DOHH2 (cell line): Measurements from ENCODE around the gene MRC2.

Experiments used
- H3F3A ChIP-seq: fragments of 200-600 bp; sonication (generic), shearing (Covaris generic); 2 replicates; pipeline ENCODE4 v1.6.0; 2016; ENCODE audit warnings: antibody characterized with exemption, mild to moderate bottlenecking; ENCODE audit not compliant: control insufficient read depth, insufficient read depth
- H3K27ac ChIP-seq: fragments of 200-600 bp; sonication (generic); 2 replicates; pipeline ENCODE4 v1.5.1; 2014; ENCODE audit warnings: low read depth, mild to moderate bottlenecking, low read length, moderate library complexity
- H3K27me3 ChIP-seq: fragments of 200-600 bp; sonication (generic); 2 replicates; pipeline ENCODE4 v1.6.1; 2014; ENCODE audit warnings: mild to moderate bottlenecking, low read length, mixed read lengths; ENCODE audit not compliant: control insufficient read depth
- H3K36me3 ChIP-seq: fragments of 200-600 bp; sonication (generic); 2 replicates; pipeline ENCODE4 v1.6.1; 2014; ENCODE audit warnings: mild to moderate bottlenecking, low read length, moderate library complexity, mixed read lengths; ENCODE audit not compliant: control insufficient read depth
- H3K4me1 ChIP-seq: fragments of 200-600 bp; sonication (generic); 2 replicates; pipeline ENCODE4 v1.6.1; 2014; ENCODE audit warnings: mild to moderate bottlenecking, low read length, mixed read lengths; ENCODE audit not compliant: control insufficient read depth
- H3K4me2 ChIP-seq: fragments of 200-600 bp; sonication (generic); 2 replicates; pipeline ENCODE4 v1.6.0; 2014; ENCODE audit warnings: mild to moderate bottlenecking, low read length, moderate library complexity
- H3K4me3 ChIP-seq: fragments of 200-600 bp; sonication (generic); 2 replicates; pipeline ENCODE4 v1.5.1; 2014; ENCODE audit warnings: mild to moderate bottlenecking, low read length, mixed read lengths
- H3K79me2 ChIP-seq: fragments of 200-600 bp; sonication (generic); 2 replicates; pipeline ENCODE4 v1.6.1; 2014; ENCODE audit warnings: mild to moderate bottlenecking, low read length, mixed read lengths; ENCODE audit not compliant: control insufficient read depth
- H3K9me2 ChIP-seq: fragments of 200-600 bp; sonication (generic); replicated peaks from 2 replicates; pipeline ENCODE4 v1.6.1; 2014; ENCODE audit warnings: mild to moderate bottlenecking, low read length, mixed read lengths; ENCODE audit not compliant: control insufficient read depth
- H3K9me3 ChIP-seq: fragments of 200-600 bp; sonication (generic); 2 replicates; pipeline ENCODE4 v1.6.1; 2014; ENCODE audit warnings: antibody characterized with exemption, low read length, mixed read lengths; ENCODE audit not compliant: control insufficient read depth, insufficient read depth
- H4K20me1 ChIP-seq: fragments of 200-600 bp; sonication (generic); 2 replicates; pipeline ENCODE4 v1.6.0; 2014; ENCODE audit warnings: low read depth, mild to moderate bottlenecking, antibody characterized with exemption, low read length, moderate library complexity; ENCODE audit not compliant: control insufficient read depth, insufficient read depth
- CTCF ChIP-seq: fragments of 200-600 bp; sonication (generic); IDR thresholded peaks from one replicate; pipeline ENCODE4 v1.5.1; 2014; ENCODE audit warnings: antibody characterized with exemption, mild to moderate bottlenecking, low read depth, low read length; ENCODE audit not compliant: poor library complexity, severe bottlenecking
- EZH2phosphoT487 ChIP-seq: fragments of 200-600 bp; sonication (generic); IDR thresholded peaks from 2 replicates; pipeline ENCODE4 v1.6.1; 2017; ENCODE audit warnings: borderline replicate concordance, mild to moderate bottlenecking, antibody characterized with exemption, low read length, moderate library complexity, mixed read lengths

The MRC2 gene

GRCh38 chr17:62679866-62680377, 52.5 kb downstream of the MRC2 start:
- Histone ChIP-seq H3K27me3 (no peaks in the 10 kb centered on the region), H3F3A (no peaks in the 10 kb centered on the region), H4K20me1 (no peaks in the 10 kb centered on the region), H3K36me3 (no peaks in the 10 kb centered on the region), H3K4me1 (no peaks in the 10 kb centered on the region), H3K79me2 (no peaks in the 10 kb centered on the region), H3K4me3 (no peak overlapping the region), H3K27ac (no peak overlapping the region), H3K9me2 (no peaks in the 10 kb centered on the region), H3K4me2 (no peak overlapping the region), H3K9me3 (no peaks in the 10 kb centered on the region)
- TF ChIP-seq EZH2phosphoT487 = no peak
- no peak for TF ChIP-seq CTCF

- Histone ChIP-seq H3K4me1 (no peaks in the 10 kb centered on the region), H3K27me3 (no peaks in the 10 kb centered on the region), H3K36me3 (no peaks in the 10 kb centered on the region), H3K27ac (no peak overlapping the region), H3F3A (no peaks in the 10 kb centered on the region), H3K9me2 (no peaks in the 10 kb centered on the region), H3K4me2 (no peak overlapping the region), H3K9me3 (no peaks in the 10 kb centered on the region), H4K20me1 (no peaks in the 10 kb centered on the region), H3K4me3 (no peak overlapping the region), H3K79me2 (no peaks in the 10 kb centered on the region)
- TF ChIP-seq EZH2phosphoT487 (no peak), CTCF (no peak)
These were observed 53.1 kb downstream of the MRC2 start for GRCh38 chr17:62680541-62681052.

- no peak overlapping the region for H3K4me3 ChIP-seq
- H3K36me3 ChIP-seq = no peaks in the 10 kb centered on the region
- H3K79me2 ChIP-seq = no peaks in the 10 kb centered on the region
- no peaks in the 10 kb centered on the region for H3K4me1 ChIP-seq
- no peak overlapping the region for H3K4me2 ChIP-seq
- no peaks in the 10 kb centered on the region for H3K9me2 ChIP-seq
- no peak overlapping the region for H3K27ac ChIP-seq
- TF ChIP-seq CTCF = no peak
- no peak for TF ChIP-seq EZH2phosphoT487
- no peaks in the 10 kb centered on the region for H3K27me3 ChIP-seq
- no peaks in the 10 kb centered on the region for H4K20me1 ChIP-seq
- H3K9me3 ChIP-seq = no peaks in the 10 kb centered on the region
- H3F3A ChIP-seq = no peaks in the 10 kb centered on the region
These were observed 53.8 kb downstream of the MRC2 start for GRCh38 chr17:62681061-62681938.
